ENCODE data around the gene CAP1.
A peak's percentile ranks its signal among the peaks of the same experiment; 100 is the strongest.
"Not testable (repeated sequence)": the region's sequence is repeated elsewhere in the genome, so short reads cannot be mapped to it uniquely, and the experiment has no call there.

CAP1 gene

DNA sequence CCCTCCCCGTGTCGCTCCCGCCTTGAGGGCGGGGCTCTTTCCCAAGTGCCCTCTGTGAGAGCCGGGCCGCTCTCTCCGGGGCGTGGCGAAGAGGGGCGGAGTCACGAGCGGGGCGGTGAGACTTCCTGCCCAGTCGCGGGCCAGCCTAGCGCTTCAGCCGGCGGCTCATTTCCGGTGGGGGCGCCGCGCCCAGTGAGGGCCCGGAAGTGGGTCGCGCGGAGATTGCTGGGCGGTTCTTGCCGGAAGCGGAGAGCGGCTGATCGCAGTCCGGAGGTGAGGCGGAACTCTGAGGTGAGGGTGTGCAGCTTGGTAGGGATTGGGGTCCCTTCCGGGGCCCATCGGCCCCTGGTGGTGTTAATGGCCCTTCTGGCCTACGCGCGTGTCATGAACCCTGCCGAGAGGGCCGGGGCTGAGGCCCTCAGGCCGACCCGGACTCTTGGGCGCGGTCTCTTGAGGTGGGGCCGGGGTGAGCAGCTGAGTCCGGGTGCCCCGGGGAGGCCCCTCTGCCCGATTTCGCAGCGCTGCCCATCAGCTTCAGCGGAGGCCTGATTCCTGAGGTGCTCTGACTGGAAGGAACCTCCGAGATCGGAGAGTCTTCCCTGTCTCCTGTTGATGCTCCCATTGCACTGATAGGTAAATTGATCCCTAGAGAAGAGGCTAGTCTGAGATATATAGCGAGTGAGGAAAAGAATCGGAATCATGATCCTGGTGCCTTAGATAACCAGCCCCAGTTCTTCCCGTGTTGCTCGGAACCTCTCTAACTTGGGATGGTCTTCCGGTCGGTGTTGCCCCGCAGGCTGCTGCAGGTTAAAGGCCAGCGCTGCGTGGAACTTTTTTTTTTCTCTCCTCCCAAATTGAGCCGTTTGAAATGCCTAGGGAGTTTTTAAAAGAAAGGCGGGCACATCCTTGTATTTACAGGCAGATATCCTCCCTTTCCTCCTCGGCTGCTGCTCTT is at the start of gene CAP1:
CAP1 (plus strand) TSS at position 219 of the 955 bp plus-strand sequence. CDS start 18,618 bp downstream, outside the sequence.
- peak; percentile 99 for DNase-seq

GRCh38 chr1:39992234-39992633 is 48.3 kb upstream of the CAP1 start:
- DNase-seq = no peak

DNA sequence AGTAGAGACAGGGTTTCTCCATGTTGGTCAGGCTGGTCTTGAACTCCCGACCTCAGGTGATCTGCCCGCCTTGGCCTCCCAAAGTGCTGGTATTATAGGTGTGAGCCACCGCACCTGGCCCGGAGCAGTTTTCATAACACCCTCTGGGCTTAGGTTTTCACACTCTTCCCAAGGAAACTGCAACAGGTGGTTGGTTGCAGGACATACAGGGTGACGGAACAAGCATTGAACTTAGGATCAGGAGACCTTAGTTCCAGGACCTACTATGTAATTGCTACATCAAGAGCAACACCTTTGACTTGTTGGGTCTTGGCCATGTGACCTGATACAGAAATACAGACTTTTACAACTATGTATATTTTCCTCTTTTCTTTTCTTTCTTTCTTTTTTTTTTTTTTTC is 47.6 kb upstream of the CAP1 start:
- DNase-seq = no peak

DNA sequence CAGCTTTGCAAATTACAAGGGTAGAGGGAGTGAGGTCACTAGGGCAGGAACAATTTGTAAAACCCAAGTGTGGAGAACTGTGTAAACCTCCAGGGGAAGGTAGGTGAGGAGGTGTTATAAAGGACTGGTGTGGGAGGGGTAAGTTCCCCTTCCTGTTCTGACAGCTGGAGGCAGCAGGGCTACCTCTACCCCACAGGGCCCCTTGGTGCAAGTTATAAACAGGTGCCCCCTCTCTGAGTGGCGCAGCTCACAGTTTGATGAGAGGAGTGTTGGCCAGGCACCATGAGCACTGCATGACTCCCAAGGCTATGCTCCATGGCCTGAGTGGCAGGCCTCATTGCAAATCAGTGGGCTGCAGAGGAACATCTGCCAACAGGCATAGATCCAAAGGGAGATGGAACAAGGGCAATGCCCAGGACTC is 44.5 kb upstream of the CAP1 start:
- DNase-seq = no peak

DNA sequence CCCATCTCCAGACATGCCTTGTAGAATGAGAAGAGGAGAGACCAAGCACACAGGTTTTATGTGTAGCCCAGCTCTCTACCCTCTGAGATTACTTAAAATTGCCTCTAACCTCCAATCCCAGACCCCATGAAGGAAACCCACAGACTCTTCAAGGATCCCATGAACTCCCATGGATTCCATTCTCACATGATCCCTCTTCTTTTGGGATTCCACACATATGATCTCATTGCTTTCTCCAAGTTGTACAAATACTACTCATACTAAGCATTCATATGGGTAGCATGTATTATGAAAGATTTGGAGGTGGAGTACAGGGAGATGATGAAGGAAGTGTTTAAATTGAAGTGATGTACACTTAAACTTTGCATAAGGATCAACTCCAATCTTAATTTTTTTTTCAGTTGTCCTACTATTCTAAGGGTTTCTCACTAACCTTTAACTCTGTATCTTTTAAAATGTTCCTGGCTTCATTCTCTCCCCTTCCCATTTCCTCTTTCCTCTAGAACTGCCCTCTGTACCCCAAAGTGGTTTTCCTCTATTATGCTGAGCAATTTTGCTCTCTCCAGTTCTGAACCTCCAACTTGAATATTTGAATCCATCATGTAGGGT is 44.0 kb upstream of the CAP1 start:
- DNase-seq = no peak

DNA sequence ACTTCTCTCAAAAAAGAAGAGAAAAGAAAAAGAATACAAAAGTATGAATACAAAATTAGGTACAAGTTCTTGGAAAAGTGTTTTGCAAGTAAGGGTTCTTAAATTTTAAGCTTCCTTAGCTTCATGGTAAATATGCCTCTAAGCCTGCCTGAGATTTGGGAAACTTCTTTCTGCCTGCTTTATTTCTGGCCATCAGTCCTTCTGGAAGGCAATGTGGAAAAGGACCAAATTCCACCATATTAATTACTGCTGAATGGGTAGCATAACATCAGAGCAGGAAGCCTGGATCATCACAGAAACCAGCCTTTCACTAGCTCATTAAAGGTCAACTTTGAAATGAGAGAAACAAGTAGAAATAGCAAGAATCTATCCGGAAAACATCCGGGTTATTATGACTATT is 39.1 kb upstream of the CAP1 start:
- no peak for DNase-seq

GRCh38 chr1:40003156-40004093 is 37.1 kb upstream of the CAP1 start:
- DNase-seq = no peak

GRCh38 chr1:40004857-40005256 is 35.7 kb upstream of the CAP1 start:
- no peak for DNase-seq

DNA sequence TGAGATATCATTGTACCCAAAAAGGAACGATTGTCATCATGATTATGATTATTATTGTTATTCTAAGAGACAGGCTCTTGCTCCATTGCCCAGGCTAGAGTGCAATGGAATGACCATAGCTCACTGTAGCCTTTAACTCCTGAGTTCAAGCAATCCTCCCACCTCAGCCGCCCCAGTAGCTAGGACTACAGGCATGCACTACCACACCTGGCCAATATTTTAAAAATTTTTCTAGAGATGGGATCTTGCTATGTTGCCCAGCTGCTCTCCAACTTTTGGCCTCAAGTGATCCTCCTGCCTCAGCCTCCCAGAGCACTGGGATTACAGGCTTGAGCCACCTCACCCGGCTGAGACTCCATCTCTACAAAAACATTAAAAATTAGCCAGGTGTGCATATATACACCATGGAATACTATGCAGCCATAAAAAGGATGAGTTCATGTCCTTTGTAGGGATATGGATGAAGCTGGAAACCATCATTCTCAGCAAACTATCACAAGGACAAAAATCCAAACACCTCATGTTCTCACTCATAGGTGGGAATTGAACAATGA is 33.0 kb upstream of the CAP1 start:
- not testable (repeated sequence) for DNase-seq

DNA sequence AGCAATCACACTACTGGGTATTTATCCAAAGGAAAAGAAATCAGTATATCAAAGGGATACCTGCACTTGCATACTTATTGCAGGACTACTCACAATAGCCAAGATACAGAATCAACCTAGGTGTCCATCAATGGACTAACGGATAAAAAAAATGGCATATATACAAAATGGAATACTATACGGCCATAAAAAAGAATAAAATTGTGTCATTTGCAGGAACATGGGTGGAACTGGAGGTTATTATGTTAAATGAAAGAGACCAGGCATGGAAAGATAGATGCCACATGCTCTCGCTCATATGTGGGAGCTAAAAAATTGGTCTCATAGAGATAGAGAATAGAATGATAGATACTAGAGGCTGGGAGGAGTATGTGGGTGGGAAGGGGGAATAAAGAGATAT is 29.3 kb upstream of the CAP1 start:
- DNase-seq = no peak

DNA sequence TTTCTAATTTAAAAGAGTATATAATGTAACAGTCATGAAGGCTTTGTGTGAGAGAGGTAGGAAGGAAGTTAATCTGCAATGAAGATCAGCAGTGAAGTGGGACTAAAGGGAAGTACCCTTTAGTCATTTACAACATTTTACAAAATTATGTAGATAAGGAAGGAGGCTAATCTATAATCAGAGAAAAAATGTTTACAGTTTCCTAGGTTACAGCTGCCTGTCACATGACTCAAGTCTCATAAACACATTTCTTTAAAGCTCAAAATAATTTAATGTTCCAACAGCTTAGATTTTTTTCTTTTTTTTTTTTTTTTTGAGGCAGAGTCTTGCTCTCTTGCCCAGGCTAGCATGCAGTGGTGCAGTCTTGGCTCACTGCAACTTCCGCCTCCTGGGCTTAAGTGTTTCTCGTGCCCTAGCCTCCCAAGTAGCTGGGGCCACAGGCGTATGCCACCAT is 26.2 kb upstream of the CAP1 start:
- no peak for DNase-seq

DNA sequence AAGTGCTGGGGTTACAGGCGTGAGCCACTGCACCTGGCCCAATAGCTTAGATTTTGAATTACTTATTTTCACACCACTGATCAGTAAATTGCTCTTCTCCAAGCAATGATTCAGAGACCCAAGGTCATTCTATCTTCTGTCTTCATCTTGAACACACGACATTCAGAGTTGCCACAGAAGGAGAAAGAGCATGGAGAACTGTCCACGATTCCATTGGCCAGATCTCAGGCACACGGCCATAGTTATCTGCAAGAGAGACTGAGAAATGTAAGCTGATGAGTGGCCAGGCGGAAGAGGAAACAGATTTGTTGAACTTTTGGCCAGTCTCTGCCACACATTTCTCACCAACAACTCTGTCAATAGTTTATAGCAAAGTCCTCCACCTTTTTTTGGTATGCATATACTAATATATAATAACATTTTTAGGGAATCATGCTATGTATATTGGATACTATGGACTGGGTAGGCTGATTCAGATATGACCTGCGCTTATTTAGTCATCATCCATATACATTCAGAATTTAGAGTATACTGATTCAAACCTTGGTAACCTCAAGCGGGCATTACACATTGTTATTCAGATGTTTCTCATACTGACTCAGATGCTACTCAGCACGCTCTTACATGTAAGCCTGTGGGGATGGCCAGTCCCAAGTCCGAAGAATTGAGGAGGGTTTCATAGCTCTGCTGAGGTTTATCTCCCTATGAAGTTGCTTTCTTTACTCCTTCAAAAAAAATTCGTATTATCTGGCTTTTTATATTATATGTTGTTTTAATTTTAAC is 25.5 kb upstream of the CAP1 start:
- no peak for DNase-seq

GRCh38 chr1:40017951-40018575 is 22.5 kb upstream of the CAP1 start:
- DNase-seq = no peak

GRCh38 chr1:40020447-40021085 is 20.0 kb upstream of the CAP1 start:
- DNase-seq = no peak

DNA sequence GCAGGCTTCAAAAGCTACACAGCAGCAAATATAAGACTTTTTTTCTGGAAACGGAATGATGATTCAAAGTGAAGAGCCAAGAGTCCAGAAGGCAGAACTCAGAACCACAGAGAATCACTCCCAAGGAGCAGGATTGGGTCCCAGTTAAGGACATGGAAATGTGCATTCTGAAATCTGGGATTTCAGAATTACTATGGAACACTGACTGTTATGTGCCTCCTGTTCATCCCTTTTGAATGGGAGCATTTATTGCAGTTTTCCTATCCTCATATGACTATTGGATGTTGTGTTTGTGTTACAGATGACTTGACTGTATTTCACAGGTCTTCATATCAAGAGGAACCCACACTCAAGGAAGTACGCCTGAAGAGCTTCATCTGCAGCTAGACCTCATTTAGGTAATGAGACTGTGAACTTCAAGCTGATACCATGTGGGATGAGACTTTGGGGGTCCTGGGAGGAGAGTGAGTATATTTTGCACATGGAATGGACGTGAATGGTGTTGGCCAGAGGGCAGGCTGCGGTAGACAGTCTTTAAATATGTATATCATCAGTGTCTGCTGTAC is 17.1 kb upstream of the CAP1 start:
- DNase-seq = no peak

GRCh38 chr1:40024671-40025070 is 15.9 kb upstream of the CAP1 start:
- no peak for DNase-seq

DNA sequence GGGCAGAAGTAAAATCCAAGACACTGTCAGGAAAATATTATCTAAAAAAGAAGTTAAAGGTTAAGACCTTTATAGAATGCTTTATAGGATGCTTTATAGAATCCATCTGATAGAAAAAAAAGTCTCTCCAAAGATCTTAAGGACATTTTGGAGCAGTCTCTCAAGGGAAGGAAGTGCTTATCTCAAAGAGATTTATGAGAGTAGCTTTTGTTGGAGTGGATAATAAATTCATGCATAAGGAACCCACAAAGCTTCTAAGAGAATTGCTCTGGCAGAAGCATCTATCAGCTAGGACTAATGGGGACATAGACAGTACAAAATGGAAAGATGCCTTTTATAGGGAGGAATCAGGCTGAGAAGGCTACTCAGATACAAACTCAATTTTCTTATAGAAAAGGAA is 12.9 kb upstream of the CAP1 start:
- DNase-seq = no peak

DNA sequence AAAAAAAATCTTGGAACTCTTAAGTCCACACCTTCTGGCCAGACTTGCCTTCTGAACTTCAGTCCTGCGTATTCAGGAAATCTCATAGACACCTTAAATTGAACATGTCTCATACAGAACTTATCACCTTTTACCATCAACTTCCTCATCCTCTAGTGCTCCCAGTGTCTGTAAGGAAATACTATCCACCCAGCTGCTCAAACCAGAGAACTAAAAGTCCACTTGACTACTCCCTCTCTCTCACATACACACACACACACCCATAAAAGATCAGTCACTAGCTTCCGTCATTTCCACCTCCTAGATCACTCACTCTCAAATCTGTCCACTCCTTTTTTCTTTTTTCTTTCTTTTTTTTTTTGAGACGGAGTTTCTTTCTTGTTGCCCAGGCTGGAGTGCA is 10.9 kb upstream of the CAP1 start:
- DNase-seq = no peak

GRCh38 chr1:40030528-40031135 is 9.9 kb upstream of the CAP1 start:
- DNase-seq = no peak
